Parathyroid adenoma (tissue), 2 donors: ENCODE measurements around the gene DNM3.

ENCODE experiments used
- H2AFZ ChIP-seq: fragments of 300-600 bp; sonication (generic); one replicate; pipeline ENCODE4 v1.7.0; 2017; ENCODE audit warnings: antibody characterized with exemption, mild to moderate bottlenecking
- H3K27ac ChIP-seq: fragments of 300-600 bp; sonication (generic); one replicate; pipeline ENCODE4 v1.7.0; 2017
- H3K27me3 ChIP-seq: fragments of 300-600 bp; sonication (generic); one replicate; pipeline ENCODE4 v1.7.0; 2017; ENCODE audit warnings: low read length; ENCODE audit not compliant: control insufficient read depth, insufficient read depth
- H3K36me3 ChIP-seq: fragments of 300-600 bp; sonication (generic); one replicate; pipeline ENCODE4 v1.7.0; 2017; ENCODE audit warnings: low read length; ENCODE audit not compliant: control insufficient read depth, insufficient read depth
- H3K4me1 ChIP-seq: fragments of 300-600 bp; sonication (generic); one replicate; pipeline ENCODE4 v1.7.0; 2017; ENCODE audit warnings: control low read depth
- H3K4me2 ChIP-seq: fragments of 300-600 bp; sonication (generic); one replicate; pipeline ENCODE4 v1.7.0; 2017; ENCODE audit warnings: low read length
- H3K4me3 ChIP-seq: fragments of 300-600 bp; sonication (generic); one replicate; pipeline ENCODE4 v1.7.0; 2017; ENCODE audit warnings: low read depth, low read length
- H3K79me2 ChIP-seq: fragments of 300-600 bp; sonication (generic); one replicate; pipeline ENCODE4 v1.7.0; 2017; ENCODE audit warnings: control low read depth
- H3K9ac ChIP-seq: fragments of 300-600 bp; sonication (generic); one replicate; pipeline ENCODE4 v1.7.0; 2017; ENCODE audit warnings: mild to moderate bottlenecking
- H3K9me3 ChIP-seq: fragments of 300-600 bp; sonication (generic); one replicate; pipeline ENCODE4 v1.7.0; 2017; ENCODE audit warnings: low read length; ENCODE audit not compliant: control insufficient read depth
- TF ChIP-seq, protein P1 (sequence below): fragments of 300-600 bp; sonication (generic); IDR thresholded peaks from one replicate; pipeline ENCODE4 v1.7.0; 2017; ENCODE audit warnings: antibody characterized with exemption, mild to moderate bottlenecking
- donor health status: primary hyperparathyroidism.

The DNM3 gene

DNA sequence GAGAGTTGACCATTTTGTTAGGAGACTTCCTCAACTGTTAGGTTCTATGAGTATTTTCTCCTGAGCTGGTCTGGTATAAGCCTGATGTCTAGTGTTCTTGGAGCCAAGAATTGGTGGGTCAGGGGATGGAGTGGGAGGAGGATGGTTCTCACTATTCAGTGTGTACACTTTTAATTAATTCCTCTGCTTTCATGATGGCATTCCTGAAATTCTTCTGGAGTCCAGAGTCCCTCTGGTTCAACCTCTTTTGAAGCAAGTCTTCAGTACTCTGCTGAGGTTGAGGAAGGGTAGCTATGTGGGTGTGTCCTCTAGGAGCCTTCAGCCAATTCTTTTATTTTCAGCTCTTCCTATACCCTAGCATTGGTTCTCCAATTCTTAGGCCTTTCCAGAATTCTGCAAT lies 149.1 kb downstream of the DNM3 start:
- Histone ChIP-seq H3K9me3 (no peaks in the 10 kb centered on the region), H3K4me3 (no peak overlapping the region), H2AFZ (no peak overlapping the region), H3K27ac (no peak overlapping the region), H3K4me1 (no peaks in the 10 kb centered on the region), H3K79me2 (no peaks in the 10 kb centered on the region), H3K36me3 (no peaks in the 10 kb centered on the region), H3K9ac (no peak overlapping the region), H3K27me3 (no peaks in the 10 kb centered on the region), H3K4me2 (no peak overlapping the region)
- TF ChIP-seq, protein P1, sequence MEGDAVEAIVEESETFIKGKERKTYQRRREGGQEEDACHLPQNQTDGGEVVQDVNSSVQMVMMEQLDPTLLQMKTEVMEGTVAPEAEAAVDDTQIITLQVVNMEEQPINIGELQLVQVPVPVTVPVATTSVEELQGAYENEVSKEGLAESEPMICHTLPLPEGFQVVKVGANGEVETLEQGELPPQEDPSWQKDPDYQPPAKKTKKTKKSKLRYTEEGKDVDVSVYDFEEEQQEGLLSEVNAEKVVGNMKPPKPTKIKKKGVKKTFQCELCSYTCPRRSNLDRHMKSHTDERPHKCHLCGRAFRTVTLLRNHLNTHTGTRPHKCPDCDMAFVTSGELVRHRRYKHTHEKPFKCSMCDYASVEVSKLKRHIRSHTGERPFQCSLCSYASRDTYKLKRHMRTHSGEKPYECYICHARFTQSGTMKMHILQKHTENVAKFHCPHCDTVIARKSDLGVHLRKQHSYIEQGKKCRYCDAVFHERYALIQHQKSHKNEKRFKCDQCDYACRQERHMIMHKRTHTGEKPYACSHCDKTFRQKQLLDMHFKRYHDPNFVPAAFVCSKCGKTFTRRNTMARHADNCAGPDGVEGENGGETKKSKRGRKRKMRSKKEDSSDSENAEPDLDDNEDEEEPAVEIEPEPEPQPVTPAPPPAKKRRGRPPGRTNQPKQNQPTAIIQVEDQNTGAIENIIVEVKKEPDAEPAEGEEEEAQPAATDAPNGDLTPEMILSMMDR, result no peak

DNA sequence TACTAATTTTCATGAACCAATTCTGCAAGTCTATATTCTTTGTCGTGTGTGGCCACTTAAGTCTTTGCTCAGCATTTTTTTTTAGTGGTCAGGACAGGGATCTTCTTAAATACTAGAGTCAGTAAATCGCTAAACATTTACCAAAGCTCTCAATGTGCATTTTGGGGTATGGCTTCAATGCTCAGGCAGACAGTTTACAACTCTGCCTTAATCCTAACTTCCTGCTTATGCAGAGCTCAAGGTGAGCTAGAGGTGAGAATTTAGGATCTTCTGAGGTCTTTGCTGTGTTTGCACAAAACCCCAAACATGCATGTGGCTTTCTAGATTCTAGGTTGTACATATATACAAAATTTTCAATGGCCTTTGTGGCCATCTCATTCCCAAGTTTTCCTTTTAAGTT lies 153.0 kb downstream of the DNM3 start:
- H3K9ac ChIP-seq, result no peak overlapping the region
- H3K4me2 ChIP-seq, result no peak overlapping the region
- H3K36me3 ChIP-seq, result no peaks in the 10 kb centered on the region
- no peaks in the 10 kb centered on the region for H3K9me3 ChIP-seq
- H3K79me2 ChIP-seq, result no peaks in the 10 kb centered on the region
- no peak overlapping the region for H3K27ac ChIP-seq
- no peak overlapping the region for H3K4me3 ChIP-seq
- H2AFZ ChIP-seq, result no peak overlapping the region
- no peaks in the 10 kb centered on the region for H3K4me1 ChIP-seq
- H3K27me3 ChIP-seq, result no peaks in the 10 kb centered on the region
- TF ChIP-seq, protein P1, result no peak

DNA sequence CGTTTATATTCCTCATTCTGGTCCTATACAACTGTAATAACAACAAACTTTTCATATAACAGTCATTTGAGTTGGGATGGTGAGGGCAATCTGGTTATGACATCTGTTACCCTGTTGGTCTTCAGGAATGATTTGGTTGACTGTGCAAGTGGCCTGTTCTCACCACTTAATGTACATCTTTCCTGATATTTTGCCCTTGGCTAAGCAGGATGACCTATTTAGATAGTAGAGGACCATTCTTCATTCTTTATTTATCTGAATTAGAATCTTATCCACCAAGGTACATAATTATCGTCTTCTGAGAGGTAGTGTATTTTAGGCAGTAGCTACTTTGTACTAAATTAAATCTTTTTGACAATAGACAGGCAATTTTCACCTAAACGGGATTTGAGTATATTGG lies 154.3 kb downstream of the DNM3 start:
- H3K27ac ChIP-seq, result no peak overlapping the region
- H2AFZ ChIP-seq, result no peak overlapping the region
- TF ChIP-seq, protein P1, result no peak
- H3K36me3 ChIP-seq, result no peaks in the 10 kb centered on the region
- H3K27me3 ChIP-seq, result no peaks in the 10 kb centered on the region
- no peak overlapping the region for H3K4me3 ChIP-seq
- H3K4me1 ChIP-seq, result no peaks in the 10 kb centered on the region
- H3K9ac ChIP-seq, result no peak overlapping the region
- H3K9me3 ChIP-seq, result no peaks in the 10 kb centered on the region
- no peak overlapping the region for H3K4me2 ChIP-seq
- no peaks in the 10 kb centered on the region for H3K79me2 ChIP-seq

DNA sequence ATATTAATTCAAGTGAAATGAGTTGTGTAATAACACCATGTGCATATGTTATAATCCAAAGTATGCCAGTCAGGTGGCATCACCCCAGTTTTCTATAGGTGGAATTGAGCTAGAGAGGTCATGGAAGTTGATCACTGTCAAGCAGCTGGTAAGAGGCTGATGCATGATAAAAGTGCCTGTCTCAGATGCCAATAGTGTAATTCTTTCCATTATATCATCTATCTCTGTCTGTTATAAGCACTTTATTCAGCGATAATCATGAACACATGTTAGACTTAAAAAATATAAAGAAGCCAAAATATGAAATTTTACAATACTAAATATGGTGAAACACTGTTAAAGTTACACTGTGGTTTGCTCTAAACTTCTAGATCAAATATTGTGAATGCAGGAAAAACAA lies 156.6 kb downstream of the DNM3 start:
- Histone ChIP-seq H3K4me2 (no peak overlapping the region), H3K79me2 (no peaks in the 10 kb centered on the region), H3K4me3 (no peak overlapping the region), H3K9ac (no peak overlapping the region), H3K9me3 (no peaks in the 10 kb centered on the region), H3K4me1 (no peaks in the 10 kb centered on the region), H3K36me3 (no peaks in the 10 kb centered on the region), H3K27me3 (no peaks in the 10 kb centered on the region), H3K27ac (no peak overlapping the region), H2AFZ (no peak overlapping the region)
- TF ChIP-seq, protein P1, result no peak

DNA sequence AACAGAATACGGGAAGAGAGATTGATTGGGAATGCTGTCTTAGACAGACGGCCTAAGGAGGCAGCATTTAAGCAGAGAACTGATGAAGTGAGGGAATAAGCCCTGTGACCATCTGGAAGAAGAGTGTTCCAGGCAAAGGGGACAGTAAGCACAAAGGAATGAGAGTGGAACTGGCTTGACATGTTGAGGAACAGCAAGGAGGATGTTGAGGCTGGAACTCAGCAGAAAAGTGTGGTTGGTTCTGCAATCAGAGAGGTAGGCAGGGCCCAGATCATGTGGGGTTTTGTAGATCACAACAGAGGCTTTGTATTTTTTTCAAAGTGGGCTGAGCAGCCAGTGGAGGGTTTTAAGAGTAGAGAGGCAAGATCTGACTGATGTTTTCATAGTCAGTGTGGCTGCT lies 157.4 kb downstream of the DNM3 start:
- no peak overlapping the region for H3K9ac ChIP-seq
- no peak overlapping the region for H3K4me2 ChIP-seq
- no peaks in the 10 kb centered on the region for H3K79me2 ChIP-seq
- H3K27me3 ChIP-seq, result no peaks in the 10 kb centered on the region
- no peak overlapping the region for H3K27ac ChIP-seq
- H3K4me1 ChIP-seq, result no peaks in the 10 kb centered on the region
- TF ChIP-seq, protein P1, result no peak
- no peaks in the 10 kb centered on the region for H3K36me3 ChIP-seq
- H3K4me3 ChIP-seq, result no peak overlapping the region
- no peak overlapping the region for H2AFZ ChIP-seq
- no peaks in the 10 kb centered on the region for H3K9me3 ChIP-seq
